Spleen (tissue), 11 donors: ENCODE measurements around the gene REC114. TPM values are rescaled to one million over a fixed set of nuclear protein-coding genes. Genes with fewer than 3 reads are reported as not detected.
A peak's percentile ranks its signal among the peaks of the same experiment; 100 is the strongest.

ENCODE experiments used
- DNase-seq: peaks from one replicate; pipeline ENCODE4 v3.0.0-alpha.2; 2020
- H3K27ac ChIP-seq, 8 donors: fragments of 200-600 bp; sonication (generic) in 7 of 8; 1 replicate in 4 of 8; 2 replicates in 4 of 8; pipeline versions ENCODE4 v1.5.0 to v1.8.0; 2016 to 2021; ENCODE audit warnings: inconsistent platforms in 4 of 8, mild to moderate bottlenecking in 4 of 8, moderate library complexity in 1 of 8
- H3K27me3 ChIP-seq, 7 donors: fragments of 200-600 bp; sonication (generic) in 6 of 7; replicated peaks in 1 of 7; 1 replicate in 4 of 7; 2 replicates in 3 of 7; pipeline versions ENCODE4 v1.5.0 to v1.8.0; 2016 to 2021; ENCODE audit warnings: inconsistent platforms in 3 of 7, mild to moderate bottlenecking in 1 of 7
- H3K36me3 ChIP-seq, 6 donors: fragments of 200-600 bp; sonication (generic) in 5 of 6; 1 replicate in 4 of 6; 2 replicates in 2 of 6; pipeline versions ENCODE4 v1.5.0 to v1.8.0; 2016 to 2021; ENCODE audit warnings: inconsistent platforms in 2 of 6
- H3K4me1 ChIP-seq, 6 donors: fragments of 200-600 bp; sonication (generic) in 5 of 6; 1 replicate in 3 of 6; 2 replicates in 3 of 6; pipeline versions ENCODE4 v1.5.0 to v1.8.0; 2016 to 2021; ENCODE audit warnings: inconsistent platforms in 3 of 6
- H3K4me3 ChIP-seq, 8 donors: fragments of 200-600 bp; sonication (generic) in 7 of 8; 1 replicate in 4 of 8; 2 replicates in 4 of 8; pipeline versions ENCODE4 v1.5.0 to v1.8.0; 2016 to 2021; ENCODE audit warnings: inconsistent platforms in 4 of 8, mild to moderate bottlenecking in 4 of 8, moderate library complexity in 2 of 8
- H3K9me3 ChIP-seq, 8 donors: fragments of 200-600 bp; sonication (generic) in 7 of 8; 1 replicate in 4 of 8; 2 replicates in 4 of 8; pipeline versions ENCODE4 v1.5.0 to v1.8.0; 2016 to 2021; ENCODE audit warnings: inconsistent platforms in 4 of 8
- POLR2A ChIP-seq, 3 donors: fragments of 450-650 bp; IDR thresholded peaks; one replicate each; pipeline ENCODE4 v1.5.1; 2017; ENCODE audit warnings: antibody characterized with exemption in 3 of 3, mild to moderate bottlenecking in 1 of 3
- POLR2AphosphoS5 ChIP-seq, 3 donors: sonication (generic); formaldehyde crosslinking; IDR thresholded peaks; one replicate each; pipeline ENCODE4 v1.5.1; 2017; ENCODE audit warnings: antibody characterized with exemption in 3 of 3
- WGBS, 5 donors: extraction: QIAGEN DNeasy Blood & Tissue Kit in 3 of 5; methylation state at CpG; one replicate each; pipeline versions ENCODE4 v1.1.5 to v1.1.7; 2013 to 2018; 5-methylcytosine and 5-hydroxymethylcytosine counted together
- intact Hi-C: fragments of 100-400 bp; cut with DNase I; formaldehyde crosslinking; loops from one replicate; pipeline ENCODE4 v1.15.0; 2023; ENCODE audit warnings: low total_unique reads
- polyA plus RNA-seq, 3 donors: library from polyadenylated mRNA; stranded (reverse); fragments of 200-250 nt; gene quantifications; one replicate each; pipeline ENCODE4 v1.2.1, GENCODE V29; 2013
- total RNA-seq, 7 donors: library from RNA; depleted of rRNA in 3 of 7; stranded (reverse); fragments of >200 nt in 3 of 7; fragmentation: NEBNext Ultra II Directional in 4 of 7; extraction: Animal tissue kit (Norgen Biotek cat#: 25700) in 4 of 7; gene quantifications; one replicate each; pipeline versions ENCODE4 v1.1.0 to v1.2.1, GENCODE V29; 2016 to 2021
- TF ChIP-seq, protein P1 (sequence below), 11 experiments: fragments of 200-600 bp in 7 of 11; fragments of 450-650 bp in 4 of 11; sonication (generic) in 4 of 11; IDR thresholded peaks in 8 of 11; conservative IDR thresholded peaks in 3 of 11; 1 replicate in 7 of 11; 2 replicates in 4 of 11; pipeline versions ENCODE4 v1.4.0 to v1.8.0; 2016 to 2021; ENCODE audit warnings: antibody characterized with exemption in 11 of 11, inconsistent platforms in 4 of 11, mild to moderate bottlenecking in 1 of 11
- donor health status: healthy with polysubstance abuse.
- donor health status: DM: no; HTN: no; CAD: no; lungs with moderate emphysema.
- donor health status: DM: no; HTN: no; CAD: no.
- donor health status: Bipolar disorder and iron deficiency.
- donor health status: healthy.
- donor health status: DM: no; HTN: no; CAD: no.
- donor health status: DM: yes; HTN: yes; CAD: no.

The REC114 gene
- total and polyA plus RNA-seq, 10 donors, result not detected

DNA sequence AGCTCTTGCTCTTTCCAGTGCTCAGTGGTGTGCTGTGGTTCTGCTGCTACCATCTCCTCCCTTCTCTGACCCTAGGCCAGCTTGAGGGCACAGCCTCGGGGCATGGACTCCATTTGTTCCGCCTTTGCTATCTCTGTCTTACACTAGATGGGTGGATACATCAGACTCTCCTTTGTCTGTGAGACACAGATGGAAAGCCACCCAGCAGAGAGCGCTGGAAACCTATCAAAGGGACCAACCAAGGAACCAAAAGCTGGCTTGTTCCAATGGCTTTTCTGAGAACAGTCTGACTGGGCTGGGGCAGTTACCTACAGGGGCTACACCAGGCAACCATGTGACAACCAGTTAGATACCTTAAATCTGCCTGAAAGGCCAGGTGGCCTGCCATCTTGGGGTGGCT is 126.4 kb downstream of the REC114 start:
- Histone ChIP-seq H3K4me3 (no peak overlapping the region), H3K4me1 (peaks cover 0 to 38% (median 6%) of the 10 kb centered on the region in 6 donors), H3K36me3 (peaks cover 0 to 100% (median 76%) of the 10 kb centered on the region in 6 donors), H3K27me3 (no peaks in the 10 kb centered on the region), H3K9me3 (no peaks in the 10 kb centered on the region), H3K27ac (no peak overlapping the region)
- no peak for DNase-seq
- TF ChIP-seq POLR2A (IDR thresholded peaks at IDR 0.05) (no peak), POLR2AphosphoS5 (IDR thresholded peaks at IDR 0.05) (no peak)
- TF ChIP-seq, protein P1, sequence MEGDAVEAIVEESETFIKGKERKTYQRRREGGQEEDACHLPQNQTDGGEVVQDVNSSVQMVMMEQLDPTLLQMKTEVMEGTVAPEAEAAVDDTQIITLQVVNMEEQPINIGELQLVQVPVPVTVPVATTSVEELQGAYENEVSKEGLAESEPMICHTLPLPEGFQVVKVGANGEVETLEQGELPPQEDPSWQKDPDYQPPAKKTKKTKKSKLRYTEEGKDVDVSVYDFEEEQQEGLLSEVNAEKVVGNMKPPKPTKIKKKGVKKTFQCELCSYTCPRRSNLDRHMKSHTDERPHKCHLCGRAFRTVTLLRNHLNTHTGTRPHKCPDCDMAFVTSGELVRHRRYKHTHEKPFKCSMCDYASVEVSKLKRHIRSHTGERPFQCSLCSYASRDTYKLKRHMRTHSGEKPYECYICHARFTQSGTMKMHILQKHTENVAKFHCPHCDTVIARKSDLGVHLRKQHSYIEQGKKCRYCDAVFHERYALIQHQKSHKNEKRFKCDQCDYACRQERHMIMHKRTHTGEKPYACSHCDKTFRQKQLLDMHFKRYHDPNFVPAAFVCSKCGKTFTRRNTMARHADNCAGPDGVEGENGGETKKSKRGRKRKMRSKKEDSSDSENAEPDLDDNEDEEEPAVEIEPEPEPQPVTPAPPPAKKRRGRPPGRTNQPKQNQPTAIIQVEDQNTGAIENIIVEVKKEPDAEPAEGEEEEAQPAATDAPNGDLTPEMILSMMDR (IDR thresholded peaks at IDR 0.05 in 8 of 11, conservative IDR thresholded peaks at IDR 0.05 in 3 of 11), result no peak
- intact Hi-C loops, result no loop called here
- 92 to 97% (median 93%) methylated on average over 3 of the region's 3 CpGs for WGBS, 5 donors

DNA sequence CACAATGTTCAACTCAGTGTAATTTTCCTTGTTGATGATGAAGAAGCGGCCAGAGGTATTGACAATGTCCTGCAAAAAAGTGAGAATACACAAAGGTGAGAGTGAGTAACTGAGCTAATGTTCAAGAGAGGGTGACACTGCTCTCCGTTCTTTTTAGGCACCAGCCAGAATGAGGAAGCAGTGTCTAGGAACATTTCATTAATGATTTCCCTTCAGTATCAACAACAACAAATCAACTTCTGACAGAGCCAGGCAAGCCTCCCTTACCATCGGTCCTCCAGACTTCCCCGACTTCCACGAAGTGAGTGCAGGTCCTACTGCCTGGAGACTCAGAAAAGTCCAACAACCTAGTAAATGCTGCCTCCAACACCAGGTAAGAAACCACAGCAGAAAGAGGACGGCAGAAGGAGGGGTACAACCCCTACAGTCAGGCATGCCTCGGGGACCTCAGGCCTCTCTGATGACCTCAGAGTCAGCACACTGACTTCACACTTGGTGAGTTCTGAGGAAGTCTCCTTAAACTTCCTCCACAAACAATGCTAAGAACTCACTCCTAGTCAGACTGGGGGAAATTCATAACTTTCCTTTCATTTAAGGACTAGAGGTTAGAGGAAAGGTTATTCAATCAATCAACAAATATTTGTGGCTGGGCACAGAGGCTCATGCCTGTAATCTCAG is 127.5 kb downstream of the REC114 start:
- no peaks in the 10 kb centered on the region for H3K27me3 ChIP-seq
- no peak for DNase-seq
- H3K4me3 ChIP-seq, result no peak overlapping the region
- no peaks in the 10 kb centered on the region for H3K9me3 ChIP-seq
- intact Hi-C loops, result no loop called here
- 65 to 83% (median 70%) methylated on average over 5 to 7 of the region's 7 CpGs for WGBS, 5 donors
- peaks cover 0 to 100% (median 72%) of the 10 kb centered on the region in 6 donors for H3K36me3 ChIP-seq
- peak overlapping the region in 1 of 8 donors; percentile 3 for H3K27ac ChIP-seq
- H3K4me1 ChIP-seq, result peaks cover 0 to 30% (median 5%) of the 10 kb centered on the region in 6 donors
- TF ChIP-seq POLR2A (IDR thresholded peaks at IDR 0.05), result no peak
- no peak for TF ChIP-seq POLR2AphosphoS5 (IDR thresholded peaks at IDR 0.05)
- TF ChIP-seq, protein P1 (IDR thresholded peaks at IDR 0.05 in 8 of 11, conservative IDR thresholded peaks at IDR 0.05 in 3 of 11), result no peak

DNA sequence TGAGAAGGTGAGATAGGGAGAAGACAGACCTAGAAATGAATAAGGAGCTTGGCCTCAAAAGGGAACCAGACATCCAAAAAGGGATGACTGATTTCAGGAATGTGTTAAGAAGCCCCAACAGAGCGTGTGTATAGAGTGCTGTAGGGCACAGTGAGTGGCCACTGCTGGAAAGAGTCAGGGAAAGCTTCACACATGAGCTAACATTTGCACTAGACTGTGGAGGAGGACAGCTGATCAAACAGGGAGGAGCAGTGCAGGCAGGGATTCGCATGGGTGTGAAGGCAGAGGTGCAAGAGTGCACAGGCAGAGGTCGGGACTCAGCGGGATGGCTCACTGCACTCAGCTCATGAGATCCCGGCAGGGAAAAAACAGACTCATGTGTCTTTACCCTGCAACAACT is 128.4 kb downstream of the REC114 start:
- Histone ChIP-seq H3K9me3 (no peaks in the 10 kb centered on the region), H3K27ac (peak overlapping the region in 1 of 8 donors; percentile 3), H3K4me3 (no peak overlapping the region), H3K4me1 (peaks cover 0 to 23% (median 5%) of the 10 kb centered on the region in 6 donors), H3K27me3 (no peaks in the 10 kb centered on the region), H3K36me3 (peaks cover 0 to 100% (median 75%) of the 10 kb centered on the region in 6 donors)
- intact Hi-C loops, result no loop called here
- 78 to 92% (median 80%) methylated on average over 5 of the region's 5 CpGs for WGBS, 5 donors
- no peak for TF ChIP-seq POLR2A (IDR thresholded peaks at IDR 0.05)
- TF ChIP-seq, protein P1 (IDR thresholded peaks at IDR 0.05 in 8 of 11, conservative IDR thresholded peaks at IDR 0.05 in 3 of 11), result no peak
- TF ChIP-seq POLR2AphosphoS5 (IDR thresholded peaks at IDR 0.05), result no peak
- no peak for DNase-seq

DNA sequence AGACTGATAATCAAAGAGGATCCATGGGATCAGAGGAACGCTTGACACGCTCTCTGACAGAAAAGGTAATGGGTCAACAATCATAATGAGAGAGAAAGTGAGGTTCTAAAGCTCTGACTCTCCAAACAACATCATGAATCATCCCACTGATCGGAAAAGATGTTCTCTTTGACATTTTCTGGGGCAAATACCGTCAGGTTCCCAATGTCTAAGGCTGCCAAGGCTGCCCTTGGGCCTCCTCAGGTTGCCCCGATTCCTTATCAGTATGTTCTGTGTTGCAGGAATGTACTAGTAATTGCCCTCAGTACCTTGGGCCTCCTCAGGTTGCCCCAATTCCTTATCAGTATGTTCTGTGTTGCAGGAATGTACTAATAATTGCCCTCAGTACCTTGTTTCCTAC is 129.3 kb downstream of the REC114 start:
- TF ChIP-seq POLR2A (IDR thresholded peaks at IDR 0.05), result no peak
- TF ChIP-seq, protein P1 (IDR thresholded peaks at IDR 0.05 in 8 of 11, conservative IDR thresholded peaks at IDR 0.05 in 3 of 11), result no peak
- TF ChIP-seq POLR2AphosphoS5 (IDR thresholded peaks at IDR 0.05), result no peak
- Histone ChIP-seq H3K27ac (no peak overlapping the region), H3K36me3 (peaks cover 0 to 99% (median 72%) of the 10 kb centered on the region in 6 donors), H3K4me3 (no peak overlapping the region), H3K4me1 (peaks cover 0 to 23% (median 5%) of the 10 kb centered on the region in 6 donors), H3K27me3 (no peaks in the 10 kb centered on the region), H3K9me3 (no peaks in the 10 kb centered on the region)
- 69 to 92% (median 84%) methylated on average over 5 of the region's 5 CpGs for WGBS, 5 donors
- no peak for DNase-seq
- intact Hi-C loops, result no loop called here
